ENCODE data around the gene CNTNAP5. TPM values are rescaled to one million over a fixed set of nuclear protein-coding genes. Genes with fewer than 3 reads are reported as not detected.

The CNTNAP5 gene
- total and polyA plus RNA-seq, 2 of the 8 experiments (the other 6 are each of a cell fraction or from before 2014, with no cell fraction given), result 0.11 to 0.76 TPM

DNA sequence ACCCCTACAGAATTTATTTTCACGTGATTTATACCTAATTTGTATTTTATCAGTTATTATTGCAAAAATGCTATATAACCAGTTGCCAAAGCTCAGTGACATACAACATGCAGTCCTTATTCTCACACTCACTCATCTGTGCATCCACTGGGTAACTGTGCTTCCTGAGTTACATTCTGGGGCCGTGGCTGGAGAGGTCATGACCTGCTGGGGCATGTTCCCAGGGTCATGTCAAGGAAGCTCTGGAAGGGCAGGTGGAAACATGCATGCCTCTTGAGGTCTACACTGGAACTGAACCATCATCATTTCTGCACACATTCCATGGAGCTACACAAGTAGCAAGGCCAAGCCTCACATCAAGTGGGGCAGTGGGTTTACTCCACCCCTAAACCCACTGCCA, 715.5 kb downstream of the CNTNAP5 start (continued):
- TF ChIP-seq, protein P1, sequence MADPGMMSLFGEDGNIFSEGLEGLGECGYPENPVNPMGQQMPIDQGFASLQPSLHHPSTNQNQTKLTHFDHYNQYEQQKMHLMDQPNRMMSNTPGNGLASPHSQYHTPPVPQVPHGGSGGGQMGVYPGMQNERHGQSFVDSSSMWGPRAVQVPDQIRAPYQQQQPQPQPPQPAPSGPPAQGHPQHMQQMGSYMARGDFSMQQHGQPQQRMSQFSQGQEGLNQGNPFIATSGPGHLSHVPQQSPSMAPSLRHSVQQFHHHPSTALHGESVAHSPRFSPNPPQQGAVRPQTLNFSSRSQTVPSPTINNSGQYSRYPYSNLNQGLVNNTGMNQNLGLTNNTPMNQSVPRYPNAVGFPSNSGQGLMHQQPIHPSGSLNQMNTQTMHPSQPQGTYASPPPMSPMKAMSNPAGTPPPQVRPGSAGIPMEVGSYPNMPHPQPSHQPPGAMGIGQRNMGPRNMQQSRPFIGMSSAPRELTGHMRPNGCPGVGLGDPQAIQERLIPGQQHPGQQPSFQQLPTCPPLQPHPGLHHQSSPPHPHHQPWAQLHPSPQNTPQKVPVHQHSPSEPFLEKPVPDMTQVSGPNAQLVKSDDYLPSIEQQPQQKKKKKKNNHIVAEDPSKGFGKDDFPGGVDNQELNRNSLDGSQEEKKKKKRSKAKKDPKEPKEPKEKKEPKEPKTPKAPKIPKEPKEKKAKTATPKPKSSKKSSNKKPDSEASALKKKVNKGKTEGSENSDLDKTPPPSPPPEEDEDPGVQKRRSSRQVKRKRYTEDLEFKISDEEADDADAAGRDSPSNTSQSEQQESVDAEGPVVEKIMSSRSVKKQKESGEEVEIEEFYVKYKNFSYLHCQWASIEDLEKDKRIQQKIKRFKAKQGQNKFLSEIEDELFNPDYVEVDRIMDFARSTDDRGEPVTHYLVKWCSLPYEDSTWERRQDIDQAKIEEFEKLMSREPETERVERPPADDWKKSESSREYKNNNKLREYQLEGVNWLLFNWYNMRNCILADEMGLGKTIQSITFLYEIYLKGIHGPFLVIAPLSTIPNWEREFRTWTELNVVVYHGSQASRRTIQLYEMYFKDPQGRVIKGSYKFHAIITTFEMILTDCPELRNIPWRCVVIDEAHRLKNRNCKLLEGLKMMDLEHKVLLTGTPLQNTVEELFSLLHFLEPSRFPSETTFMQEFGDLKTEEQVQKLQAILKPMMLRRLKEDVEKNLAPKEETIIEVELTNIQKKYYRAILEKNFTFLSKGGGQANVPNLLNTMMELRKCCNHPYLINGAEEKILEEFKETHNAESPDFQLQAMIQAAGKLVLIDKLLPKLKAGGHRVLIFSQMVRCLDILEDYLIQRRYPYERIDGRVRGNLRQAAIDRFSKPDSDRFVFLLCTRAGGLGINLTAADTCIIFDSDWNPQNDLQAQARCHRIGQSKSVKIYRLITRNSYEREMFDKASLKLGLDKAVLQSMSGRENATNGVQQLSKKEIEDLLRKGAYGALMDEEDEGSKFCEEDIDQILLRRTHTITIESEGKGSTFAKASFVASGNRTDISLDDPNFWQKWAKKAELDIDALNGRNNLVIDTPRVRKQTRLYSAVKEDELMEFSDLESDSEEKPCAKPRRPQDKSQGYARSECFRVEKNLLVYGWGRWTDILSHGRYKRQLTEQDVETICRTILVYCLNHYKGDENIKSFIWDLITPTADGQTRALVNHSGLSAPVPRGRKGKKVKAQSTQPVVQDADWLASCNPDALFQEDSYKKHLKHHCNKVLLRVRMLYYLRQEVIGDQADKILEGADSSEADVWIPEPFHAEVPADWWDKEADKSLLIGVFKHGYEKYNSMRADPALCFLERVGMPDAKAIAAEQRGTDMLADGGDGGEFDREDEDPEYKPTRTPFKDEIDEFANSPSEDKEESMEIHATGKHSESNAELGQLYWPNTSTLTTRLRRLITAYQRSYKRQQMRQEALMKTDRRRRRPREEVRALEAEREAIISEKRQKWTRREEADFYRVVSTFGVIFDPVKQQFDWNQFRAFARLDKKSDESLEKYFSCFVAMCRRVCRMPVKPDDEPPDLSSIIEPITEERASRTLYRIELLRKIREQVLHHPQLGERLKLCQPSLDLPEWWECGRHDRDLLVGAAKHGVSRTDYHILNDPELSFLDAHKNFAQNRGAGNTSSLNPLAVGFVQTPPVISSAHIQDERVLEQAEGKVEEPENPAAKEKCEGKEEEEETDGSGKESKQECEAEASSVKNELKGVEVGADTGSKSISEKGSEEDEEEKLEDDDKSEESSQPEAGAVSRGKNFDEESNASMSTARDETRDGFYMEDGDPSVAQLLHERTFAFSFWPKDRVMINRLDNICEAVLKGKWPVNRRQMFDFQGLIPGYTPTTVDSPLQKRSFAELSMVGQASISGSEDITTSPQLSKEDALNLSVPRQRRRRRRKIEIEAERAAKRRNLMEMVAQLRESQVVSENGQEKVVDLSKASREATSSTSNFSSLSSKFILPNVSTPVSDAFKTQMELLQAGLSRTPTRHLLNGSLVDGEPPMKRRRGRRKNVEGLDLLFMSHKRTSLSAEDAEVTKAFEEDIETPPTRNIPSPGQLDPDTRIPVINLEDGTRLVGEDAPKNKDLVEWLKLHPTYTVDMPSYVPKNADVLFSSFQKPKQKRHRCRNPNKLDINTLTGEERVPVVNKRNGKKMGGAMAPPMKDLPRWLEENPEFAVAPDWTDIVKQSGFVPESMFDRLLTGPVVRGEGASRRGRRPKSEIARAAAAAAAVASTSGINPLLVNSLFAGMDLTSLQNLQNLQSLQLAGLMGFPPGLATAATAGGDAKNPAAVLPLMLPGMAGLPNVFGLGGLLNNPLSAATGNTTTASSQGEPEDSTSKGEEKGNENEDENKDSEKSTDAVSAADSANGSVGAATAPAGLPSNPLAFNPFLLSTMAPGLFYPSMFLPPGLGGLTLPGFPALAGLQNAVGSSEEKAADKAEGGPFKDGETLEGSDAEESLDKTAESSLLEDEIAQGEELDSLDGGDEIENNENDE (IDR thresholded peaks at IDR 0.05; ENCODE audit: insufficient replicate concordance, low read length), result no peak
- TF ChIP-seq, protein P2, sequence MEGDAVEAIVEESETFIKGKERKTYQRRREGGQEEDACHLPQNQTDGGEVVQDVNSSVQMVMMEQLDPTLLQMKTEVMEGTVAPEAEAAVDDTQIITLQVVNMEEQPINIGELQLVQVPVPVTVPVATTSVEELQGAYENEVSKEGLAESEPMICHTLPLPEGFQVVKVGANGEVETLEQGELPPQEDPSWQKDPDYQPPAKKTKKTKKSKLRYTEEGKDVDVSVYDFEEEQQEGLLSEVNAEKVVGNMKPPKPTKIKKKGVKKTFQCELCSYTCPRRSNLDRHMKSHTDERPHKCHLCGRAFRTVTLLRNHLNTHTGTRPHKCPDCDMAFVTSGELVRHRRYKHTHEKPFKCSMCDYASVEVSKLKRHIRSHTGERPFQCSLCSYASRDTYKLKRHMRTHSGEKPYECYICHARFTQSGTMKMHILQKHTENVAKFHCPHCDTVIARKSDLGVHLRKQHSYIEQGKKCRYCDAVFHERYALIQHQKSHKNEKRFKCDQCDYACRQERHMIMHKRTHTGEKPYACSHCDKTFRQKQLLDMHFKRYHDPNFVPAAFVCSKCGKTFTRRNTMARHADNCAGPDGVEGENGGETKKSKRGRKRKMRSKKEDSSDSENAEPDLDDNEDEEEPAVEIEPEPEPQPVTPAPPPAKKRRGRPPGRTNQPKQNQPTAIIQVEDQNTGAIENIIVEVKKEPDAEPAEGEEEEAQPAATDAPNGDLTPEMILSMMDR (IDR thresholded peaks at IDR 0.05; ENCODE audit: control extremely low read depth in 1 of 3, insufficient read depth in 1 of 3, low read depth in 1 of 3, low read length in 3 of 3), result no peak
- no peak for TF ChIP-seq SP1 (IDR thresholded peaks at IDR 0.05; ENCODE audit: low read depth, low read length)
- no peak for TF ChIP-seq CBX5 (IDR thresholded peaks at IDR 0.05; ENCODE audit: low read depth, low read length)
- TF ChIP-seq TAF1 (IDR thresholded peaks at IDR 0.05; ENCODE audit: low read depth, low read length), result no peak
- no peak for TF ChIP-seq SP2 (IDR thresholded peaks at IDR 0.05; ENCODE audit: low read length)
- TF ChIP-seq POLR2A (IDR thresholded peaks at IDR 0.05; ENCODE audit: control extremely low read depth in 1 of 2, low read depth in 2 of 2, low read length in 2 of 2), result no peak
- TF ChIP-seq MAFK (IDR thresholded peaks at IDR 0.05; ENCODE audit: low read depth, low read length), result no peak
- TF ChIP-seq JUND (IDR thresholded peaks at IDR 0.05; ENCODE audit: low read length), result no peak
- TF ChIP-seq HDAC2 (IDR thresholded peaks at IDR 0.05; ENCODE audit: borderline replicate concordance in 1 of 2, low read depth in 2 of 2, low read length in 2 of 2), result no peak

Measured in H1 (cell line).